ENCODE results near the gene MRPL54. TPM values are rescaled to one million over a fixed set of nuclear protein-coding genes. Genes with fewer than 3 reads are reported as not detected.

The MRPL54 gene
- total RNA-seq, 2 experiments from 2014 or later: 47.4 to 50.9 TPM

DNA sequence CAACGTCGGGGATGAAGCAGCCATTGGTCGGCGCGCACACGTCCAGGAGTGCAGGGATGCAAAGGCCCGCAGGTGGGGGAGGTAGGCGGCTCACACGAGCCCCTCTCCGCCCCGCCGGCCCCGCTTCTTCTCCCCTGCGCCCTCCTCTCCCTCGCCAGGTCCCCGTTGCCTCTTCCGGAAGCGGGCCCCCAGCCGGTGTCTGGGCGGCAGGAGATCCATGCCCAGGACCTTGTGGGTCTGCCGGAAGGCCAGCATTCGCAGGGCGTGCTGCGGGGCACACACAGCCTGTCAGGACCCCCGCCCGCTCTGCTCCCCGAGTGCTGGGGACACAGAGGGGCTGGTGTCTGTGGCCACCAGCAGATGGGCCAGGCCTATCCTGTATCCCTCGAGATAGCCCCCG, 43.4 kb downstream of the MRPL54 start:
- Mint-ChIP-seq H3K4me3 (no peak overlapping the region), H3K9me3 (no peaks in the 10 kb centered on the region), H3K27ac (no peak overlapping the region), H3K27me3 (no peaks in the 10 kb centered on the region), H3K36me3 (ENCODE audit: low read depth) (no peaks in the 10 kb centered on the region), H3K4me1 (ENCODE audit: low read depth) (peaks cover 36% of the 10 kb centered on the region)
- DNase-seq (no peak), ATAC-seq (no peak)
- ChIA-PET POLR2A (no interaction called here), CTCF (no interaction called here)
- TF ChIP-seq, protein P1, sequence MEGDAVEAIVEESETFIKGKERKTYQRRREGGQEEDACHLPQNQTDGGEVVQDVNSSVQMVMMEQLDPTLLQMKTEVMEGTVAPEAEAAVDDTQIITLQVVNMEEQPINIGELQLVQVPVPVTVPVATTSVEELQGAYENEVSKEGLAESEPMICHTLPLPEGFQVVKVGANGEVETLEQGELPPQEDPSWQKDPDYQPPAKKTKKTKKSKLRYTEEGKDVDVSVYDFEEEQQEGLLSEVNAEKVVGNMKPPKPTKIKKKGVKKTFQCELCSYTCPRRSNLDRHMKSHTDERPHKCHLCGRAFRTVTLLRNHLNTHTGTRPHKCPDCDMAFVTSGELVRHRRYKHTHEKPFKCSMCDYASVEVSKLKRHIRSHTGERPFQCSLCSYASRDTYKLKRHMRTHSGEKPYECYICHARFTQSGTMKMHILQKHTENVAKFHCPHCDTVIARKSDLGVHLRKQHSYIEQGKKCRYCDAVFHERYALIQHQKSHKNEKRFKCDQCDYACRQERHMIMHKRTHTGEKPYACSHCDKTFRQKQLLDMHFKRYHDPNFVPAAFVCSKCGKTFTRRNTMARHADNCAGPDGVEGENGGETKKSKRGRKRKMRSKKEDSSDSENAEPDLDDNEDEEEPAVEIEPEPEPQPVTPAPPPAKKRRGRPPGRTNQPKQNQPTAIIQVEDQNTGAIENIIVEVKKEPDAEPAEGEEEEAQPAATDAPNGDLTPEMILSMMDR (IDR thresholded peaks at IDR 0.05): no peak
- intact Hi-C loops (cut with micrococcal nuclease): no loop called here

DNA sequence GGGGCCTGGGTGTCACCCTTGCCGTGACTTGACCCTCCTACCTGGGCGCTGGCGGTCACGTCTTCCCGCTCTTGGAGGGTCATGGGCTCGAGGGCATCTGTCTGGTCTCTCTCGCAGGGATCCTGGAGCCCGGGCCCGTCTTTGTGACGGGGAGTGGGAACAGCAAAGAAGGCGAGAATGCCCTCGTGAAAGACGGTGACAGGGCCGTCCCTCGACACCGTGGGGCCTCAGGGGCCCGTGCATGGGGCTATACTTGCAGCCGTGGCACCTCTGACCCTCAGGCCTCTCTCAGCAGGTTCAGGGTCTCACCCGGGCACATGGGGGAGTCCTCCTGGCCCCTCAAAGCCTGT, 44.6 kb downstream of the MRPL54 start:
- Mint-ChIP-seq H3K9me3 (no peaks in the 10 kb centered on the region), H3K4me1 (ENCODE audit: low read depth) (peaks cover 30% of the 10 kb centered on the region), H3K36me3 (ENCODE audit: low read depth) (no peaks in the 10 kb centered on the region), H3K27ac (no peak overlapping the region), H3K4me3 (no peak overlapping the region), H3K27me3 (no peaks in the 10 kb centered on the region)
- ATAC-seq: no peak
- TF ChIP-seq, protein P1 (IDR thresholded peaks at IDR 0.05): no peak
- CTCF ChIA-PET: no interaction called here
- no peak for DNase-seq
- POLR2A ChIA-PET: interaction anchor here (1.0 kb wide), 1 partner anchor 10 kb away, joined by 3 read pairs; no protein-coding TSS in a partner anchor
- intact Hi-C loops (cut with micrococcal nuclease): no loop called here

DNA sequence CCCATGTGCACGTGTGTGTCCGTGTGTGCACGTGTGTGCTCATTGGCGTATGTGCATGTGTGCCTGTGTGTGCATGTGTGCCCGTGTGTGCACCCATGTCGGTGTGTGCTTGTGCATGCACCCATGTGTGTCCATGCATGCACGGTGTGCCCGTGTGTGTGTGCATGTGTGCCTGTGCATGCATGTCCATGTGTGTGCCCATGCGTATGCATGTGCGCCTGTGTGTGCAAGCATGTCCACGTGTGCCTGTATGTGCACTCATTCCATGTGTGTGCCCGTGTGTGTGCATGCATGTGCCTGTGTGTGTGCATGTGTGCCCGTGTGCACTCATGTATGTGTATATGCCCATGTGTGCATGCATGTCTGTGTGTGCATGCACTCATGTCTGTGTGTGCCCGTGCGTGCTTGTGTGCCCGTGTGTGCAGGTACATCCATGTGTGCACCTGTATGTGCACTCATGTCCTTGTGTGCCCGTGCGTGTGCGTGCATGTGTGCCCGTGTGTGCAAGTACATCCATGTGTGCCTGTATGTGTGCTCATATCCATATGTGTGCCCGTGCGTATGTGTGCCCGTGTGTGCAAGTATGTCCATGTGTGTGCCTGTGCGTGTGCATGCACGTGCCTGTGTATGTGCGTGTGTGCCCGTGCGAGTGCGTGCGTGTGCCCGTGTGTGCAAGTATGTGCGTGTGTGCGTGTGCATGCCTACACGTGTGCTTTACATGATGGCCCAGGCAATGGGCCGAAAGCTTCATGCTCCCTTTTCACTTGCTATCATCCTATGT, 45.3 kb downstream of the MRPL54 start:
- H3K27me3 Mint-ChIP-seq: no peaks in the 10 kb centered on the region
- H3K27ac Mint-ChIP-seq: no peak overlapping the region
- TF ChIP-seq, protein P1 (IDR thresholded peaks at IDR 0.05): no peak
- peaks cover 37% of the 10 kb centered on the region for H3K4me1 Mint-ChIP-seq (ENCODE audit: low read depth)
- no peak for DNase-seq
- H3K4me3 Mint-ChIP-seq: no peak overlapping the region
- intact Hi-C loops (cut with micrococcal nuclease): no loop called here
- H3K36me3 Mint-ChIP-seq (ENCODE audit: low read depth): peaks cover 3% of the 10 kb centered on the region
- ATAC-seq: no peak
- CTCF ChIA-PET: no interaction called here
- POLR2A ChIA-PET: interaction anchor here (1.0 kb wide), 1 partner anchor 11 kb away, joined by 3 read pairs; no protein-coding TSS in a partner anchor
- peaks cover 4% of the 10 kb centered on the region for H3K9me3 Mint-ChIP-seq

DNA sequence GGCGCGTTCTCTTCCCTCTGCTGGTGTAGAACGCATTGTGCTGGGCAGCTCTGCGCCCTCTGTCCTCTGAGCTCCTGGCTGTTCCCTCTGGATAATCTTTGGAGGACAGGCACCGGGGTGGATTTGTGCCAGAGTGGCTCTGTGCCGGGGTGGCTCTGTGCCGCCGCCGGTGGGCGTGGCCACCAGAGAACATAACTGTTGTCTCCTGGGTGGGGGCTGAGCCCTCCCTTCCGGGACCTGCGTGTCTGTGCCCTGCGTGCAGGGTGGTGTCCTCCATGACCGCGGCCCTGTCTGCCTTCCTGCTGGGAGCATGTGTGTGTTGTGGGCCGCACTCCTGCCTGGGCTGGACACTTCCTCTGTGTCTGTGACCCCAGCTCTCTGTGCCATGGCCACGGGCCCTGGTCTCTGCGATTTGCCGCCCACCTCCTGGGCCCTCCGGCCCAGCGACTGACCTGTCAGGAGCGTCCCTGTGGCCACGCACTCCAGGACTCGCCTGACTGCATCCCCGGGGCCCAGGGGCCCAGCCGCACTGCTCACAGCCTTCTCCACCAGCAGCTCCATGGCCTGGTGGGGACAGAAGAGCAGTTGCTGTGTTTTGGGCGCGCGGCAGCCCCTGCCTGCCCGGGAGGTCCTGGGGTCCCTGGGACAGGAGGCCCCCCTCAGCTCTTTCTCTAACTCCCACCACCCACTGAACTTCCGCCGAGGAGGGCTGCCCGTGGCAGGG, 46.1 kb downstream of the MRPL54 start:
- Mint-ChIP-seq H3K4me3 (no peak overlapping the region), H3K27me3 (no peaks in the 10 kb centered on the region), H3K36me3 (ENCODE audit: low read depth) (peaks cover 3% of the 10 kb centered on the region), H3K9me3 (peaks cover 4% of the 10 kb centered on the region), H3K27ac (no peak overlapping the region), H3K4me1 (ENCODE audit: low read depth) (peaks cover 45% of the 10 kb centered on the region)
- intact Hi-C loops (cut with micrococcal nuclease): no loop called here
- POLR2A ChIA-PET: interaction anchor here (1.0 kb wide), 1 partner anchor 19 kb away, joined by 4 read pairs; no protein-coding TSS in a partner anchor
- CTCF ChIA-PET: no interaction called here
- TF ChIP-seq, protein P1 (IDR thresholded peaks at IDR 0.05): no peak
- no peak for DNase-seq
- ATAC-seq: no peak

Data from activated CD8-positive, alpha-beta T cell treated with anti-CD3 and anti-CD28 coated beads for 36 hours (primary cell).